Endothelial cell of umbilical vein (primary cell): ENCODE measurements around the gene ABR.

Experiments
- EZH2 ChIP-seq: IDR thresholded peaks from 2 replicates; pipeline ENCODE4 v1.6.1; 2012; ENCODE audit warnings: borderline replicate concordance, low read depth, mild to moderate bottlenecking, moderate library complexity, low read length, inconsistent platforms; ENCODE audit not compliant: severe bottlenecking
- POLR2A ChIP-seq: IDR thresholded peaks from 2 replicates; pipeline ENCODE4 v1.6.1; 2012; ENCODE audit warnings: low read depth, mild to moderate bottlenecking, control low read depth, low read length
- POLR2AphosphoS5 ChIP-seq: IDR thresholded peaks from 2 replicates; pipeline ENCODE4 v1.6.1; 2012; ENCODE audit warnings: low read depth, mild to moderate bottlenecking, control low read depth, low read length, moderate library complexity; ENCODE audit not compliant: insufficient read depth
- TF ChIP-seq, protein P1 (sequence below), 2 donors: IDR thresholded peaks; 1 replicate in 1 of 2; 2 replicates in 1 of 2; pipeline ENCODE4 v1.5.1; 2011; ENCODE audit warnings: low read length in 2 of 2, mild to moderate bottlenecking in 2 of 2, moderate library complexity in 2 of 2, control low read depth in 1 of 2, inconsistent platforms in 1 of 2, low read depth in 1 of 2; ENCODE audit not compliant: insufficient read depth in 1 of 2; ENCODE audit errors: extremely low read depth in 1 of 2

DNA sequence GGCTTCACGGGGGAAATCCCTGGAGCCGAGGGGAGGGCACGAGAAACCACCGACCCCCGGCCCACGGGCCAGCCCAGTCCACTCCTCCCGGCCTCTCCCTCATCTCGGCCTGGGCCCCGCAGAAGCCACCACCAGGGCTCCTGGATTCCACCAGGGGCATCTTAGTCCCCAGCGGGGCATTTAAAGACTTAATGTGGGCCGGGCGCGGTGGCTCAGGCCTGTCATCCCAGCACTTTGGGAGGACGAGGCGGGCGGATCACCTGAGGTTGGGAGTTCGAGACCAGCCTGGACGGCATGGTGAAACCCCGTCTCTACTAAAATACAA lies 24.1 kb upstream of the ABR start:
- TF ChIP-seq, protein P1, sequence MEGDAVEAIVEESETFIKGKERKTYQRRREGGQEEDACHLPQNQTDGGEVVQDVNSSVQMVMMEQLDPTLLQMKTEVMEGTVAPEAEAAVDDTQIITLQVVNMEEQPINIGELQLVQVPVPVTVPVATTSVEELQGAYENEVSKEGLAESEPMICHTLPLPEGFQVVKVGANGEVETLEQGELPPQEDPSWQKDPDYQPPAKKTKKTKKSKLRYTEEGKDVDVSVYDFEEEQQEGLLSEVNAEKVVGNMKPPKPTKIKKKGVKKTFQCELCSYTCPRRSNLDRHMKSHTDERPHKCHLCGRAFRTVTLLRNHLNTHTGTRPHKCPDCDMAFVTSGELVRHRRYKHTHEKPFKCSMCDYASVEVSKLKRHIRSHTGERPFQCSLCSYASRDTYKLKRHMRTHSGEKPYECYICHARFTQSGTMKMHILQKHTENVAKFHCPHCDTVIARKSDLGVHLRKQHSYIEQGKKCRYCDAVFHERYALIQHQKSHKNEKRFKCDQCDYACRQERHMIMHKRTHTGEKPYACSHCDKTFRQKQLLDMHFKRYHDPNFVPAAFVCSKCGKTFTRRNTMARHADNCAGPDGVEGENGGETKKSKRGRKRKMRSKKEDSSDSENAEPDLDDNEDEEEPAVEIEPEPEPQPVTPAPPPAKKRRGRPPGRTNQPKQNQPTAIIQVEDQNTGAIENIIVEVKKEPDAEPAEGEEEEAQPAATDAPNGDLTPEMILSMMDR (IDR thresholded peaks at IDR 0.05; ENCODE audit: extremely low read depth in 1 of 2, insufficient read depth in 1 of 2, low read depth in 1 of 2, low read length in 2 of 2) = no peak
- TF ChIP-seq POLR2A (no peak), POLR2AphosphoS5 (no peak), EZH2 (no peak)
